Cardiac muscle cell (in vitro differentiated cells and primary cell): ENCODE measurements around the gene PGLYRP4. TPM values are rescaled to one million over a fixed set of nuclear protein-coding genes. Genes with fewer than 3 reads are reported as not detected.
A peak's percentile ranks its signal among the peaks of the same experiment; 100 is the strongest.

ENCODE experiments used
- DNase-seq, 2 donors: peaks; one replicate each; pipeline versions ENCODE4 v3.0.0 to v3.0.0-alpha.2; 2010 to 2017; ENCODE audit warnings: low read depth in 1 of 2, low spot score in 1 of 2
- H3K27ac ChIP-seq: fragments of 200-600 bp; sonication (generic); 2 replicates; pipeline ENCODE4 v1.5.1; 2016
- H3K27me3 ChIP-seq: fragments of 200-600 bp; sonication (generic); 2 replicates; pipeline ENCODE4 v1.6.0; 2016; ENCODE audit warnings: control low read depth
- H3K36me3 ChIP-seq: fragments of 200-600 bp; sonication (generic); 2 replicates; pipeline ENCODE4 v1.5.1; 2016; ENCODE audit warnings: control low read depth
- H3K4me1 ChIP-seq: fragments of 200-600 bp; sonication (generic); 2 replicates; pipeline ENCODE4 v1.8.1; 2017; ENCODE audit warnings: low read depth, mild to moderate bottlenecking, mixed run types
- H3K4me3 ChIP-seq: fragments of 200-600 bp; sonication (generic); 2 replicates; pipeline ENCODE4 v1.5.1; 2016; ENCODE audit warnings: mild to moderate bottlenecking
- H3K9me3 ChIP-seq: fragments of 200-600 bp; sonication (generic); 2 replicates; pipeline ENCODE4 v1.5.1; 2017; ENCODE audit warnings: low read depth, mild to moderate bottlenecking, control low read depth
- polyA plus RNA-seq: library from polyadenylated mRNA; unstranded; fragments of >200 nt; fragmentation: Nextera tagmentation; extraction: Ambion mirVana; gene quantifications from 2 replicates; pipeline ENCODE4 v1.2.1, GENCODE V29; 2016
- total RNA-seq: library from RNA; depleted of rRNA; stranded (reverse); fragments of >200 nt; gene quantifications from 2 replicates; pipeline ENCODE4 v1.2.3, GENCODE V29; 2016
- TF ChIP-seq, protein P1 (sequence below): IDR thresholded peaks from 2 replicates; pipeline ENCODE4 v1.5.1; 2012; ENCODE audit warnings: low read depth, mild to moderate bottlenecking, low read length

PGLYRP4 gene
- total and polyA plus RNA-seq, 2 experiments from 2014 or later: 0.33 TPM; not detected in 1

GRCh38 chr1:153395136-153395685 lies 46.6 kb upstream of the PGLYRP4 start:
- H3K4me1 ChIP-seq: no peaks in the 10 kb centered on the region
- no peaks in the 10 kb centered on the region for H3K36me3 ChIP-seq
- DNase-seq: peak in 1 of 2 donors; percentile 3
- no peak overlapping the region for H3K27ac ChIP-seq
- no peak overlapping the region for H3K4me3 ChIP-seq
- no peaks in the 10 kb centered on the region for H3K9me3 ChIP-seq
- peaks cover 3% of the 10 kb centered on the region for H3K27me3 ChIP-seq
- TF ChIP-seq, protein P1, sequence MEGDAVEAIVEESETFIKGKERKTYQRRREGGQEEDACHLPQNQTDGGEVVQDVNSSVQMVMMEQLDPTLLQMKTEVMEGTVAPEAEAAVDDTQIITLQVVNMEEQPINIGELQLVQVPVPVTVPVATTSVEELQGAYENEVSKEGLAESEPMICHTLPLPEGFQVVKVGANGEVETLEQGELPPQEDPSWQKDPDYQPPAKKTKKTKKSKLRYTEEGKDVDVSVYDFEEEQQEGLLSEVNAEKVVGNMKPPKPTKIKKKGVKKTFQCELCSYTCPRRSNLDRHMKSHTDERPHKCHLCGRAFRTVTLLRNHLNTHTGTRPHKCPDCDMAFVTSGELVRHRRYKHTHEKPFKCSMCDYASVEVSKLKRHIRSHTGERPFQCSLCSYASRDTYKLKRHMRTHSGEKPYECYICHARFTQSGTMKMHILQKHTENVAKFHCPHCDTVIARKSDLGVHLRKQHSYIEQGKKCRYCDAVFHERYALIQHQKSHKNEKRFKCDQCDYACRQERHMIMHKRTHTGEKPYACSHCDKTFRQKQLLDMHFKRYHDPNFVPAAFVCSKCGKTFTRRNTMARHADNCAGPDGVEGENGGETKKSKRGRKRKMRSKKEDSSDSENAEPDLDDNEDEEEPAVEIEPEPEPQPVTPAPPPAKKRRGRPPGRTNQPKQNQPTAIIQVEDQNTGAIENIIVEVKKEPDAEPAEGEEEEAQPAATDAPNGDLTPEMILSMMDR: no peak

DNA sequence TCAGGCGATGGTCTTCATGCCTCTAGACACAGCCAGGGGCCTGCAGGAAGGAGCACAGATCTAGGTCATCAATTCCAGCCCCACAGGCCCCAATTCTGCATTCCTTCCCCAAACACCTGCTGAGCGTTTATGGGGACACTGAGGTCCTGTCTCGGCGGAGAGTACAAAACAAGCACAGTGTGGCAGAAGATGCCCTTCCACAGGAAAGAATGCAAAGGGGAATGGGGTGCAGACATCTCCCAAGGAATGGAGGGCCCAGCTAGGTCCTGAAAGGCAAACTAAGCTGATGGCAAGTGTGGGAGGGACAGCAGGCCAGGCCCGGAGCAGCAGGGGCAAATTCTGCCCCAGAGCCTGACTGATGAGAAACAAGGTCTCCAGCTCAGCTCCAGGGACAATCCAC lies 45.8 kb upstream of the PGLYRP4 start:
- Histone ChIP-seq H3K27ac (no peak overlapping the region), H3K4me3 (no peak overlapping the region), H3K9me3 (no peaks in the 10 kb centered on the region), H3K36me3 (no peaks in the 10 kb centered on the region), H3K27me3 (peaks cover 3% of the 10 kb centered on the region), H3K4me1 (no peaks in the 10 kb centered on the region)
- no peak for DNase-seq
- TF ChIP-seq, protein P1: no peak

DNA sequence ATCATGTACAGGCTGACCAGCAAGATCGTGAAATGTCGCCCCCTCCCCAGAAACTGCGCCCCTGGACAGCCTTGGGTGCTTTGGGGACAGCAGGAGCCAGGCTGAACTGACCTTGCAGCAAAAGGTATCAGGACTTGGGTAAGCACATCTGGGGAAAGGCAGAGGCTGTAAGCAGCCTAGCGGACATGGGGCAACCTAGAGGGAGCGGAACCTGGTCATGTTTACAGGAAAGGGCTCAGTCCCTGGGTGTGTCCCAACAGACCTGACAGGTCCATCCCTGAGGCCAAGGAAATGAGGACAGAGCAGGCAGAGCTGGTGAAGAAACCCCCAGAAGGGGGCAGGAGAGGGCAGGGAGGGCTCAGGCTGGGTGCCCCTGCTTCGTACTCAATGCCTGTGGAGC lies 45.3 kb upstream of the PGLYRP4 start:
- peaks cover 3% of the 10 kb centered on the region for H3K27me3 ChIP-seq
- no peak overlapping the region for H3K4me3 ChIP-seq
- no peaks in the 10 kb centered on the region for H3K36me3 ChIP-seq
- DNase-seq: peak in 1 of 2 donors; percentile 12
- TF ChIP-seq, protein P1: no peak
- H3K4me1 ChIP-seq: no peaks in the 10 kb centered on the region
- no peak overlapping the region for H3K27ac ChIP-seq
- no peaks in the 10 kb centered on the region for H3K9me3 ChIP-seq

DNA sequence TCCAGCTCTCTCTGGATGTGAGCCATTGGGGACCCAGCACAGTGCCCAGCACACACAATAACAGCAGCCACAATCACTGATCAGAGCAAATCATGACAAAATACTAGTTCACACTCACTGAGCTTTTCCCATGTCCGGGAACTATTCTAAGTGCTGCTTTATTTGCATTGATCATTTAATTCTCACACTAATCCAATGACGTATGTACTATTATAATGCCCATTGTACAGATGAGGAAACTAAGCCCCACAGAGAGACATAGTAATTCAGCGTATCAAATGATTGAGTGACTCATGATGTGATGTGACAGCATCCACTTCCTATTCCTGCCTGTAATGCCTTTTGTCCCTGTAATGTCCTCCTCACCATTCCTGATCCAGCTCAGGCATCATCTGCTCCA lies 44.2 kb upstream of the PGLYRP4 start:
- H3K9me3 ChIP-seq: no peaks in the 10 kb centered on the region
- no peaks in the 10 kb centered on the region for H3K36me3 ChIP-seq
- no peak overlapping the region for H3K4me3 ChIP-seq
- no peak overlapping the region for H3K27ac ChIP-seq
- TF ChIP-seq, protein P1: no peak
- peaks cover 3% of the 10 kb centered on the region for H3K27me3 ChIP-seq
- no peak for DNase-seq
- H3K4me1 ChIP-seq: no peaks in the 10 kb centered on the region

DNA sequence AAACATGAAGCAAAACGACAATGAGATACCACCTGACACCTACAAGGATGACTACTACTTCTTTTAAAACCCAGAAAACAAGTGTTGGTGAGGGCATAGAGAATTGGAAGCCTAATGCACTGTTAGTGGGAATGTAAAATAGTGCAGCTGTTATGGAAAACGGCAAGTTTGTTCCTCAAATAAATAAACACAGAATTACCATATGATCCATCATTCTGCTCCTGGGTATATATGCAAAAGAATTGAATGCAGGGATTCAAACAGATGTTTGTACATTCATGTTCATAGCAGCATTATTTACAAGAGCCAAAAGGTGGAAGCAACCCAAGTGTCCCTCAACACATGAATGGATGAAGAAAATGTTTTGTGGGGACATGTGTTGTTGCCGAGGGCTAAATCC lies 43.6 kb upstream of the PGLYRP4 start:
- H3K9me3 ChIP-seq: no peaks in the 10 kb centered on the region
- H3K36me3 ChIP-seq: no peaks in the 10 kb centered on the region
- H3K4me3 ChIP-seq: no peak overlapping the region
- H3K4me1 ChIP-seq: no peaks in the 10 kb centered on the region
- no peak overlapping the region for H3K27ac ChIP-seq
- TF ChIP-seq, protein P1: no peak
- H3K27me3 ChIP-seq: peaks cover 3% of the 10 kb centered on the region
- DNase-seq: no peak
